ENCODE results near the gene LUC7L3. TPM values are rescaled to one million over a fixed set of nuclear protein-coding genes. Genes with fewer than 3 reads are reported as not detected.

Gene LUC7L3
- total and polyA plus RNA-seq, 10 of the 15 experiments (the other 5 are each of a cell fraction or from before 2014, with no cell fraction given) = 51.3 to 176 (median 149) TPM

- intact Hi-C loops (cut with micrococcal nuclease; ENCODE audit: unreplicated experiment) = no loop called here
- RAD21 ChIA-PET (ENCODE audit: unreplicated experiment) = interaction anchor here (1.3 to 2.0 kb wide), 2 partner anchors 57 to 59 kb away, joined by 3 to 4 read pairs; no protein-coding TSS in a partner anchor
- SMC1A ChIA-PET (ENCODE audit: uncharacterized antibody, unreplicated experiment) = interaction anchor here (1.9 kb wide), 1 partner anchor 60 kb away, joined by 6 read pairs; no protein-coding TSS in a partner anchor
- no peak for ATAC-seq
- Histone ChIP-seq H4K20me1 (ENCODE audit: control insufficient read depth, insufficient read depth) (no peaks in the 10 kb centered on the region), H3K4me3 (no peak overlapping the region), H3K9me3 (replicated peaks; ENCODE audit: control insufficient read depth, insufficient read depth, low read length) (no peaks in the 10 kb centered on the region), H3K4me1 (ENCODE audit: control insufficient read depth, insufficient read depth, low read length) (peaks cover 13% of the 10 kb centered on the region), H3K36me3 (ENCODE audit: control insufficient read depth in 2 of 2, insufficient read depth in 2 of 2, low read length in 1 of 2) (peaks cover 4 to 21% of the 10 kb centered on the region in 2 experiments), H3K27me3 (replicated peaks in 1 of 2; ENCODE audit: control insufficient read depth in 2 of 2, insufficient read depth in 2 of 2, low read length in 1 of 2) (no peaks in the 10 kb centered on the region), H3K27ac (ENCODE audit: control insufficient read depth, insufficient read depth) (no peak overlapping the region), H2AFZ (ENCODE audit: control insufficient read depth, low read depth, low read length) (no peak overlapping the region), H3K4me2 (ENCODE audit: control insufficient read depth, insufficient read depth) (no peak overlapping the region), H3K9ac (ENCODE audit: control insufficient read depth, insufficient read depth, low read length) (no peak overlapping the region), H3K79me2 (ENCODE audit: control insufficient read depth, insufficient read depth, low read length) (no peaks in the 10 kb centered on the region)
- BruUV-seq (replicated peaks) = no TSS peak
- whole genome bisulfite sequencing (ENCODE audit: insufficient coverage, insufficient replicate concordance, low lambda C conversion rate, missing lambda C conversion rate) = 90% methylated on average over 6 of the region's 6 CpGs
- POLR2A ChIA-PET = no interaction called here
- CTCF ChIA-PET = interaction anchor here (0.7 to 8.2 kb wide), 2 partner anchors 46 to 61 kb away, joined by 4 to 211 read pairs; partner anchors contain the start of gene ABCC3
- in situ Hi-C loops (cut with MboI) = no loop called here
- TF ChIP-seq E4F1 (IDR thresholded peaks at IDR 0.05; ENCODE audit: borderline replicate concordance, partially characterized antibody) (no peak), ZNF217 (IDR thresholded peaks at IDR 0.05) (no peak), CUX1 (IDR thresholded peaks at IDR 0.05; ENCODE audit: insufficient replicate concordance, low read depth, low read length) (no peak), SP1 (IDR thresholded peaks at IDR 0.05; ENCODE audit: low read depth, low read length) (no peak), HSF1 (IDR thresholded peaks at IDR 0.05; ENCODE audit: low read depth, low read length) (no peak), ZNF207 (IDR thresholded peaks at IDR 0.05; ENCODE audit: borderline replicate concordance) (no peak)
- DNase-seq (ENCODE audit: low read depth, low spot score) = no peak
- no peak for FAIRE-seq
Measured at GRCh38 chr17:50692448-50693035, 26.9 kb upstream of the LUC7L3 start.

Data from GM12878 (cell line).